Endothelial cell of umbilical vein (primary cell): ENCODE results near the gene HIC2. TPM values are rescaled to one million over a fixed set of nuclear protein-coding genes. Genes with fewer than 3 reads are reported as not detected.

ENCODE experiments used
- BruUV-seq: library from RNA; stranded (reverse); fragments of 400-500 nt; replicated peaks from 2 replicates; lab custom pipeline; 2021; lab: Mats Ljungman, UMichigan
- CTCF ChIA-PET: fragments of 300-600, 350-600 bp; sonication (Branson Sonifier 250); formaldehyde crosslinking; loops from one replicate; lab custom pipeline; 2021; ENCODE audit warnings: antibody characterized with exemption, inconsistent platforms; lab: Charles Lee
- POLR2A ChIA-PET: fragments of 300-600, 350-600 bp; sonication (Branson Sonifier 250); formaldehyde crosslinking; loops from one replicate; lab custom pipeline; 2021; ENCODE audit warnings: antibody characterized with exemption, inconsistent platforms; lab: Charles Lee
- DNase-seq: peaks from one replicate; pipeline ENCODE4 v3.0.0-alpha.2; 2011; ENCODE audit warnings: low read depth, low spot score
- FAIRE-seq: peaks from 2 replicates; lab custom pipeline; 2011; peaks lifted over from hg19 to GRCh38; lab: Jason Lieb, UNC
- H2AFZ ChIP-seq: 2 replicates; pipeline ENCODE4 v1.6.0; 2012; ENCODE audit warnings: low read depth, low read length, control low read depth, inconsistent platforms
- H3K27ac ChIP-seq: 2 replicates; pipeline ENCODE4 v1.5.1; 2011; ENCODE audit warnings: low read depth, mild to moderate bottlenecking, control low read depth, low read length, moderate library complexity; ENCODE audit not compliant: insufficient read depth
- H3K27me3 ChIP-seq, 2 experiments: 2 replicates each; pipeline versions ENCODE4 v1.6.0 to v1.6.1; 2011; ENCODE audit warnings: low read length in 2 of 2, mixed read lengths in 1 of 2; ENCODE audit not compliant: control insufficient read depth in 2 of 2, insufficient read depth in 2 of 2
- H3K36me3 ChIP-seq, 2 experiments: 2 replicates in 1 of 2; 3 replicates in 1 of 2; pipeline ENCODE4 v1.5.1; 2011; ENCODE audit warnings: low read length in 2 of 2, mild to moderate bottlenecking in 1 of 2, moderate library complexity in 1 of 2; ENCODE audit not compliant: control insufficient read depth in 2 of 2, insufficient read depth in 2 of 2; ENCODE audit errors: extremely low read depth in 1 of 2
- H3K4me1 ChIP-seq: 3 replicates; pipeline ENCODE4 v1.5.1; 2011; ENCODE audit warnings: mild to moderate bottlenecking, low read length; ENCODE audit not compliant: control insufficient read depth, insufficient read depth; ENCODE audit errors: extremely low read depth
- H3K4me2 ChIP-seq: 2 replicates; pipeline ENCODE4 v1.6.1; 2011; ENCODE audit warnings: low read length, control low read depth, mixed read lengths; ENCODE audit not compliant: insufficient read depth
- H3K4me3 ChIP-seq, 3 experiments: fragments of 200-600 bp in 1 of 3; sonication (generic), shearing (Covaris generic) in 1 of 3; replicated peaks in 1 of 3; 2 replicates each; pipeline ENCODE4 v1.5.1; 2011 to 2016; ENCODE audit warnings: control low read depth in 3 of 3, low read length in 3 of 3, mild to moderate bottlenecking in 2 of 3, inconsistent platforms in 1 of 3, low read depth in 1 of 3, moderate library complexity in 1 of 3; ENCODE audit not compliant: insufficient read depth in 1 of 3
- H3K79me2 ChIP-seq: 2 replicates; pipeline ENCODE4 v1.6.0; 2012; ENCODE audit warnings: low read length, inconsistent platforms; ENCODE audit not compliant: control insufficient read depth, insufficient read depth
- H3K9ac ChIP-seq: replicated peaks from 2 replicates; pipeline ENCODE3; 2011; ENCODE audit warnings: low read length, control low read depth; ENCODE audit not compliant: insufficient read depth; ENCODE audit errors: extremely low read depth
- H3K9me1 ChIP-seq: replicated peaks from 3 replicates; pipeline ENCODE4 v1.6.0; 2011; ENCODE audit warnings: mild to moderate bottlenecking, low read length; ENCODE audit not compliant: control insufficient read depth, insufficient read depth; ENCODE audit errors: extremely low read depth
- H3K9me3 ChIP-seq: replicated peaks from 2 replicates; pipeline ENCODE4 v1.5.1; 2012; ENCODE audit warnings: low read length, inconsistent platforms; ENCODE audit not compliant: control insufficient read depth, insufficient read depth
- H4K20me1 ChIP-seq: replicated peaks from 2 replicates; pipeline ENCODE3; 2011; ENCODE audit warnings: mild to moderate bottlenecking, low read length; ENCODE audit not compliant: control insufficient read depth, insufficient read depth; ENCODE audit errors: extremely low read depth
- CTCF ChIP-seq, 2 donors: IDR thresholded peaks; 1 replicate in 1 of 2; 2 replicates in 1 of 2; pipeline ENCODE4 v1.5.1; 2011; ENCODE audit warnings: low read length in 2 of 2, mild to moderate bottlenecking in 2 of 2, moderate library complexity in 2 of 2, control low read depth in 1 of 2, inconsistent platforms in 1 of 2, low read depth in 1 of 2; ENCODE audit not compliant: insufficient read depth in 1 of 2; ENCODE audit errors: extremely low read depth in 1 of 2
- EZH2 ChIP-seq: IDR thresholded peaks from 2 replicates; pipeline ENCODE4 v1.6.1; 2012; ENCODE audit warnings: borderline replicate concordance, low read depth, mild to moderate bottlenecking, moderate library complexity, low read length, inconsistent platforms; ENCODE audit not compliant: severe bottlenecking
- FOS ChIP-seq: IDR thresholded peaks from 2 replicates; pipeline ENCODE4 v1.6.1; 2011; ENCODE audit warnings: mild to moderate bottlenecking, low read length, moderate library complexity, borderline replicate concordance; ENCODE audit not compliant: insufficient read depth
- GATA2 ChIP-seq: IDR thresholded peaks from 2 replicates; pipeline ENCODE4 v1.7.0; 2011; ENCODE audit warnings: low read depth, mild to moderate bottlenecking, moderate library complexity, mixed read lengths, low read length; ENCODE audit not compliant: insufficient read length, insufficient read depth
- JUN ChIP-seq: IDR thresholded peaks from 2 replicates; pipeline ENCODE4 v1.6.1; 2011; ENCODE audit warnings: borderline replicate concordance, low read depth; ENCODE audit not compliant: insufficient read length, insufficient read depth
- MAX ChIP-seq: IDR thresholded peaks from 2 replicates; pipeline ENCODE4 v1.6.1; 2011; ENCODE audit not compliant: insufficient read depth, insufficient read length
- MYC ChIP-seq: IDR thresholded peaks from one replicate; pipeline ENCODE4 v1.6.1; 2011; ENCODE audit warnings: mild to moderate bottlenecking, low read depth, low read length
- POLR2A ChIP-seq: IDR thresholded peaks from 2 replicates; pipeline ENCODE4 v1.6.1; 2012; ENCODE audit warnings: low read depth, mild to moderate bottlenecking, control low read depth, low read length
- POLR2AphosphoS5 ChIP-seq: IDR thresholded peaks from 2 replicates; pipeline ENCODE4 v1.6.1; 2012; ENCODE audit warnings: low read depth, mild to moderate bottlenecking, control low read depth, low read length, moderate library complexity; ENCODE audit not compliant: insufficient read depth
- dilution Hi-C: fragments of 300-500 bp; cut with MboI; formaldehyde crosslinking; loops from one replicate; pipeline ENCODE4 v1.15.0; 2019; ENCODE audit warnings: low sequenced_read_pairs; ENCODE audit not compliant: extremely low pct_ligation_motif_present
- intact Hi-C: fragments of 100-400 bp; cut with micrococcal nuclease; formaldehyde crosslinking; loops from one replicate; pipeline ENCODE4 v1.10.0; 2022
- polyA plus RNA-seq, 4 experiments: library from polyadenylated mRNA; depleted of rRNA in 3 of 4; stranded (reverse) in 3 of 4; unstranded in 1 of 4; fragments of >200 nt; gene quantifications; 2 replicates each; pipeline versions ENCODE4 v1.2.1 to v1.2.3, GENCODE V29; 2011 to 2012; ENCODE audit warnings: missing spikeins in 1 of 4
- total RNA-seq: library from RNA; stranded (reverse); gene quantifications from 2 replicates; pipeline ENCODE4 v1.2.3, GENCODE V29; 2021

The HIC2 gene
- total and polyA plus RNA-seq, 2 donors (not counting 3 experiments of a cell fraction or from before 2014, with no cell fraction given): 1.9 to 4.9 TPM

GRCh38 chr22:21443735-21444421 is 26.7 kb downstream of the HIC2 start:
- no TSS peak for BruUV-seq
- CTCF ChIA-PET: interaction anchor here (1.0 kb wide), 1 partner anchor 203 kb away, joined by 3 read pairs; no protein-coding TSS in a partner anchor

More at GRCh38 chr22:21443735-21444421, 26.7 kb downstream of the HIC2 start:
- TF ChIP-seq GATA2: no peak
- TF ChIP-seq JUN: no peak
- TF ChIP-seq MAX: no peak
- TF ChIP-seq POLR2AphosphoS5: no peak
- TF ChIP-seq CTCF (IDR thresholded peaks at IDR 0.05; ENCODE audit: extremely low read depth in 1 of 2, insufficient read depth in 1 of 2, low read depth in 1 of 2, low read length in 2 of 2): no peak
- TF ChIP-seq EZH2: no peak
- no peak for TF ChIP-seq MYC
- TF ChIP-seq POLR2A: no peak
- no peak for TF ChIP-seq FOS
- Histone ChIP-seq H3K9me3 (no peaks in the 10 kb centered on the region), H3K27me3 (no peaks in the 10 kb centered on the region), H3K36me3 (peaks cover 0 to 9% of the 10 kb centered on the region in 2 experiments), H3K9me1 (no peaks in the 10 kb centered on the region), H4K20me1 (no peaks in the 10 kb centered on the region), H3K4me2 (no peak overlapping the region), H3K79me2 (no peaks in the 10 kb centered on the region), H3K27ac (no peak overlapping the region), H3K4me1 (no peaks in the 10 kb centered on the region), H3K9ac (no peak overlapping the region), H3K4me3 (no peak overlapping the region), H2AFZ (no peak overlapping the region)
- intact Hi-C loops: no loop called here
- no peak for FAIRE-seq
- DNase-seq: no peak
- POLR2A ChIA-PET: no interaction called here
- dilution Hi-C loops: no loop called here
